CD8-positive, alpha-beta memory T cell (primary cell): ENCODE measurements around the gene CLDN9. TPM values are rescaled to one million over a fixed set of nuclear protein-coding genes. Genes with fewer than 3 reads are reported as not detected.

ENCODE experiments used
- CTCF ChIA-PET: fragments of 350-600 bp; sonication (Branson Sonifier 250); formaldehyde crosslinking; loops from one replicate; lab custom pipeline; 2021; ENCODE audit warnings: antibody characterized with exemption; lab: Charles Lee
- POLR2A ChIA-PET: fragments of 350-600 bp; sonication (Branson Sonifier 250); formaldehyde crosslinking; loops from one replicate; lab custom pipeline; 2021; ENCODE audit warnings: antibody characterized with exemption; lab: Charles Lee
- DNase-seq, 5 donors: peaks; one replicate each; pipeline versions ENCODE4 v3.0.0 to v3.0.0-alpha.2; 2020 to 2022; ENCODE audit warnings: mixed read lengths in 1 of 5
- H3K27ac ChIP-seq: one replicate; pipeline ENCODE4 v1.7.0; 2013; ENCODE audit warnings: low read depth, mild to moderate bottlenecking, low read length, moderate library complexity
- H3K27me3 ChIP-seq: 2 replicates; pipeline ENCODE4 v1.7.0; 2013; ENCODE audit warnings: low read length, mild to moderate bottlenecking; ENCODE audit not compliant: insufficient read depth, poor library complexity, severe bottlenecking
- H3K36me3 ChIP-seq: 2 replicates; pipeline ENCODE4 v1.7.0; 2013; ENCODE audit warnings: mild to moderate bottlenecking, low read length, moderate library complexity; ENCODE audit not compliant: insufficient read depth
- H3K4me1 ChIP-seq: 2 replicates; pipeline ENCODE4 v1.7.0; 2013; ENCODE audit warnings: mild to moderate bottlenecking, low read length, moderate library complexity; ENCODE audit not compliant: insufficient read depth
- H3K4me3 ChIP-seq: 2 replicates; pipeline ENCODE4 v1.7.0; 2013; ENCODE audit warnings: mild to moderate bottlenecking, low read length
- H3K9me3 ChIP-seq: 2 replicates; pipeline ENCODE4 v1.7.0; 2013; ENCODE audit warnings: mild to moderate bottlenecking, low read length
- H3K27ac Mint-ChIP-seq, 8 donors: one replicate each; pipeline ENCODE4 v1.8.0; 2020 to 2021; ENCODE audit warnings: mixed read lengths in 8 of 8, mild to moderate bottlenecking in 6 of 8, inconsistent platforms in 3 of 8, moderate library complexity in 3 of 8
- H3K27me3 Mint-ChIP-seq, 2 donors: one replicate each; pipeline ENCODE4 v1.8.0; 2020 to 2021; ENCODE audit warnings: mixed read lengths in 2 of 2, mild to moderate bottlenecking in 1 of 2, moderate library complexity in 1 of 2
- H3K36me3 Mint-ChIP-seq, 3 donors: one replicate each; pipeline ENCODE4 v1.8.0; 2020 to 2021; ENCODE audit warnings: mixed read lengths in 3 of 3, inconsistent platforms in 1 of 3, mild to moderate bottlenecking in 1 of 3
- H3K4me1 Mint-ChIP-seq, 3 donors: one replicate each; pipeline ENCODE4 v1.8.0; 2020 to 2021; ENCODE audit warnings: mixed read lengths in 3 of 3, inconsistent platforms in 1 of 3, mild to moderate bottlenecking in 1 of 3
- H3K4me3 Mint-ChIP-seq, 7 donors: one replicate each; pipeline ENCODE4 v1.8.0; 2020 to 2021; ENCODE audit warnings: mixed read lengths in 7 of 7, mild to moderate bottlenecking in 6 of 7, moderate library complexity in 4 of 7, inconsistent platforms in 2 of 7
- H3K9me3 Mint-ChIP-seq, 5 donors: one replicate each; pipeline ENCODE4 v1.8.0; 2020 to 2022; ENCODE audit warnings: mixed read lengths in 5 of 5, mild to moderate bottlenecking in 3 of 5, moderate library complexity in 2 of 5, inconsistent platforms in 1 of 5
- polyA plus RNA-seq: library from polyadenylated mRNA; unstranded; fragments of 300-500 nt; fragmentation: Illumina TruSeq; gene quantifications from one replicate; pipeline ENCODE4 v1.2.3, GENCODE V29; 2021
- total RNA-seq, 2 experiments: library from RNA; stranded (reverse); gene quantifications; one replicate each; pipeline ENCODE4 v1.2.3, GENCODE V29; 2021

The CLDN9 gene
- total and polyA plus RNA-seq, 3 experiments from 2014 or later: not detected

- no peaks in the 10 kb centered on the region for H3K36me3 Mint-ChIP-seq
- peaks cover 8% of the 10 kb centered on the region for H3K4me1 ChIP-seq
- POLR2A ChIA-PET: no interaction called here
Measured at GRCh38 chr16:2983706-2984136, 29.0 kb upstream of the CLDN9 start.

GRCh38 chr16:2985462-2985861 lies 27.3 kb upstream of the CLDN9 start:
- H3K4me3 Mint-ChIP-seq: no peak overlapping the region
- no peak overlapping the region for H3K4me3 ChIP-seq
- H3K27me3 ChIP-seq: no peaks in the 10 kb centered on the region
- H3K27ac ChIP-seq: no peak overlapping the region
- CTCF ChIA-PET: interaction anchor here (1.2 to 1.3 kb wide), 2 partner anchors 11 to 18 kb away, joined by 3 read pairs; no protein-coding TSS in a partner anchor
- H3K9me3 Mint-ChIP-seq: no peaks in the 10 kb centered on the region
- no peaks in the 10 kb centered on the region for H3K36me3 Mint-ChIP-seq
- H3K4me1 Mint-ChIP-seq: peaks cover 4 to 15% (median 12%) of the 10 kb centered on the region in 3 donors
- peaks cover 1 to 3% of the 10 kb centered on the region in 2 donors for H3K27me3 Mint-ChIP-seq
- POLR2A ChIA-PET: no interaction called here
- DNase-seq: no peak
- no peak overlapping the region for H3K27ac Mint-ChIP-seq
- H3K36me3 ChIP-seq: no peaks in the 10 kb centered on the region
- H3K4me1 ChIP-seq: no peaks in the 10 kb centered on the region
- no peaks in the 10 kb centered on the region for H3K9me3 ChIP-seq

More at GRCh38 chr16:2983706-2984136, 29.0 kb upstream of the CLDN9 start:
- no peak overlapping the region for H3K27ac ChIP-seq
- no peaks in the 10 kb centered on the region for H3K27me3 ChIP-seq
- Mint-ChIP-seq H3K9me3 (no peaks in the 10 kb centered on the region), H3K4me3 (peak overlapping the region in 3 of 7 donors; percentile 19 to 48 (median 29)), H3K4me1 (peaks cover 4 to 18% (median 12%) of the 10 kb centered on the region in 3 donors), H3K27me3 (peaks cover 0 to 3% of the 10 kb centered on the region in 2 donors), H3K27ac (no peak overlapping the region)
- no peak overlapping the region for H3K4me3 ChIP-seq
- H3K36me3 ChIP-seq: no peaks in the 10 kb centered on the region
- CTCF ChIA-PET: interaction anchor here (0.8 to 1.2 kb wide), 5 partner anchors 16 to 39 kb away, joined by 3 to 7 read pairs (median 3); no protein-coding TSS in a partner anchor
- H3K9me3 ChIP-seq: no peaks in the 10 kb centered on the region
- peak; percentile 28 to 71 (median 63) for DNase-seq

GRCh38 chr16:2985893-2986355 lies 26.8 kb upstream of the CLDN9 start:
- H3K36me3 Mint-ChIP-seq: no peaks in the 10 kb centered on the region
- H3K27me3 Mint-ChIP-seq: peaks cover 3 to 4% of the 10 kb centered on the region in 2 donors
- Histone ChIP-seq H3K4me3 (no peak overlapping the region), H3K27me3 (no peaks in the 10 kb centered on the region), H3K36me3 (no peaks in the 10 kb centered on the region), H3K9me3 (no peaks in the 10 kb centered on the region), H3K4me1 (no peaks in the 10 kb centered on the region), H3K27ac (no peak overlapping the region)
- H3K9me3 Mint-ChIP-seq: no peaks in the 10 kb centered on the region
- POLR2A ChIA-PET: no interaction called here
- no peak overlapping the region for H3K4me3 Mint-ChIP-seq
- H3K27ac Mint-ChIP-seq: no peak overlapping the region
- DNase-seq: no peak
- CTCF ChIA-PET: no interaction called here
- peaks cover 4 to 13% (median 9%) of the 10 kb centered on the region in 3 donors for H3K4me1 Mint-ChIP-seq

- CTCF ChIA-PET: no interaction called here
- H3K4me1 Mint-ChIP-seq: peaks cover under 1 to 11% (median 3%) of the 10 kb centered on the region in 3 donors
- no peak for DNase-seq
- H3K9me3 Mint-ChIP-seq: no peaks in the 10 kb centered on the region
- H3K9me3 ChIP-seq: no peaks in the 10 kb centered on the region
- H3K4me3 ChIP-seq: no peak overlapping the region
- H3K27me3 ChIP-seq: no peaks in the 10 kb centered on the region
- H3K4me3 Mint-ChIP-seq: no peak overlapping the region
- no peak overlapping the region for H3K27ac Mint-ChIP-seq
- H3K4me1 ChIP-seq: no peaks in the 10 kb centered on the region
- no peak overlapping the region for H3K27ac ChIP-seq
- H3K36me3 Mint-ChIP-seq: no peaks in the 10 kb centered on the region
- POLR2A ChIA-PET: no interaction called here
- peaks cover 3 to 4% of the 10 kb centered on the region in 2 donors for H3K27me3 Mint-ChIP-seq
- no peaks in the 10 kb centered on the region for H3K36me3 ChIP-seq
Measured at GRCh38 chr16:2986623-2987188, 26.0 kb upstream of the CLDN9 start.

GRCh38 chr16:2987286-2987685 lies 25.4 kb upstream of the CLDN9 start:
- Histone ChIP-seq H3K36me3 (no peaks in the 10 kb centered on the region), H3K9me3 (no peaks in the 10 kb centered on the region), H3K27me3 (no peaks in the 10 kb centered on the region), H3K4me3 (no peak overlapping the region), H3K27ac (no peak overlapping the region), H3K4me1 (no peaks in the 10 kb centered on the region)
- Mint-ChIP-seq H3K4me1 (peaks cover 0 to 8% (median 0%) of the 10 kb centered on the region in 3 donors), H3K27me3 (peaks cover 3 to 4% of the 10 kb centered on the region in 2 donors), H3K27ac (no peak overlapping the region), H3K4me3 (no peak overlapping the region), H3K9me3 (no peaks in the 10 kb centered on the region), H3K36me3 (no peaks in the 10 kb centered on the region)
- ChIA-PET CTCF (no interaction called here), POLR2A (no interaction called here)
- DNase-seq: no peak

- ChIA-PET CTCF (no interaction called here), POLR2A (no interaction called here)
- H3K36me3 Mint-ChIP-seq: no peaks in the 10 kb centered on the region
- DNase-seq: no peak
- no peaks in the 10 kb centered on the region for H3K27me3 ChIP-seq
- H3K27me3 Mint-ChIP-seq: peaks cover 3 to 4% of the 10 kb centered on the region in 2 donors
- no peak overlapping the region for H3K27ac ChIP-seq
- no peaks in the 10 kb centered on the region for H3K9me3 Mint-ChIP-seq
- H3K9me3 ChIP-seq: no peaks in the 10 kb centered on the region
- no peaks in the 10 kb centered on the region for H3K36me3 ChIP-seq
- H3K4me1 Mint-ChIP-seq: peaks cover 0 to 5% (median 0%) of the 10 kb centered on the region in 3 donors
- no peak overlapping the region for H3K4me3 ChIP-seq
- H3K27ac Mint-ChIP-seq: no peak overlapping the region
- no peaks in the 10 kb centered on the region for H3K4me1 ChIP-seq
- no peak overlapping the region for H3K4me3 Mint-ChIP-seq
Measured at GRCh38 chr16:2987833-2988232, 24.9 kb upstream of the CLDN9 start.

GRCh38 chr16:2988590-2989099 lies 24.1 kb upstream of the CLDN9 start:
- no peaks in the 10 kb centered on the region for H3K36me3 ChIP-seq
- Mint-ChIP-seq H3K27ac (peak overlapping the region in 1 of 8 donors; percentile 65), H3K36me3 (no peaks in the 10 kb centered on the region), H3K27me3 (peaks cover 3 to 4% of the 10 kb centered on the region in 2 donors), H3K4me3 (no peak overlapping the region), H3K4me1 (peaks cover 0 to 5% (median 0%) of the 10 kb centered on the region in 3 donors), H3K9me3 (no peaks in the 10 kb centered on the region)
- no peak overlapping the region for H3K4me3 ChIP-seq
- ChIA-PET POLR2A (no interaction called here), CTCF (interaction anchor here (0.9 kb wide), 1 partner anchor 39 kb away, joined by 3 read pairs; no protein-coding TSS in a partner anchor)
- DNase-seq: no peak
- H3K9me3 ChIP-seq: no peaks in the 10 kb centered on the region
- H3K27ac ChIP-seq: no peak overlapping the region
- no peaks in the 10 kb centered on the region for H3K27me3 ChIP-seq
- no peaks in the 10 kb centered on the region for H3K4me1 ChIP-seq

GRCh38 chr16:2990891-2991290 lies 21.8 kb upstream of the CLDN9 start:
- H3K9me3 Mint-ChIP-seq: no peaks in the 10 kb centered on the region
- peaks cover 2 to 4% of the 10 kb centered on the region in 2 donors for H3K27me3 Mint-ChIP-seq
- H3K4me3 ChIP-seq: no peak overlapping the region
- no peaks in the 10 kb centered on the region for H3K27me3 ChIP-seq
- no peaks in the 10 kb centered on the region for H3K4me1 ChIP-seq
- no peak for DNase-seq
- H3K27ac ChIP-seq: no peak overlapping the region
- ChIA-PET POLR2A (no interaction called here), CTCF (no interaction called here)
- no peaks in the 10 kb centered on the region for H3K36me3 ChIP-seq
- no peaks in the 10 kb centered on the region for H3K9me3 ChIP-seq
- H3K4me3 Mint-ChIP-seq: no peak overlapping the region
- H3K27ac Mint-ChIP-seq: no peak overlapping the region
- H3K36me3 Mint-ChIP-seq: no peaks in the 10 kb centered on the region
- H3K4me1 Mint-ChIP-seq: no peaks in the 10 kb centered on the region
